Left renal cortex interstitium (tissue), 4 donors: ENCODE measurements around the gene VSTM2B. TPM values are rescaled to one million over a fixed set of nuclear protein-coding genes. Genes with fewer than 3 reads are reported as not detected.

ENCODE experiments used
- DNase-seq, 4 donors: peaks; one replicate each; pipeline ENCODE4 v3.0.0-alpha.2; 2013; ENCODE audit warnings: low read depth in 4 of 4, low spot score in 2 of 4, missing footprints in 1 of 4
- polyA plus RNA-seq, 4 donors: library from polyadenylated mRNA; unstranded; fragments of 120-200 nt; gene quantifications; one replicate each; pipeline ENCODE4 v1.2.1, GENCODE V29; 2013; ENCODE audit not compliant: insufficient read length in 4 of 4

VSTM2B gene
- polyA plus RNA-seq, 4 donors: 0.32 to 1.2 (median 0.40) TPM

GRCh38 chr19:29528946-29529645 lies 3.3 kb downstream of the VSTM2B start:
- no peak for DNase-seq

- DNase-seq: no peak
Measured at GRCh38 chr19:29529646-29530539, 4.1 kb downstream of the VSTM2B start.

GRCh38 chr19:29530540-29531457 lies 5.0 kb downstream of the VSTM2B start:
- no peak for DNase-seq

DNA sequence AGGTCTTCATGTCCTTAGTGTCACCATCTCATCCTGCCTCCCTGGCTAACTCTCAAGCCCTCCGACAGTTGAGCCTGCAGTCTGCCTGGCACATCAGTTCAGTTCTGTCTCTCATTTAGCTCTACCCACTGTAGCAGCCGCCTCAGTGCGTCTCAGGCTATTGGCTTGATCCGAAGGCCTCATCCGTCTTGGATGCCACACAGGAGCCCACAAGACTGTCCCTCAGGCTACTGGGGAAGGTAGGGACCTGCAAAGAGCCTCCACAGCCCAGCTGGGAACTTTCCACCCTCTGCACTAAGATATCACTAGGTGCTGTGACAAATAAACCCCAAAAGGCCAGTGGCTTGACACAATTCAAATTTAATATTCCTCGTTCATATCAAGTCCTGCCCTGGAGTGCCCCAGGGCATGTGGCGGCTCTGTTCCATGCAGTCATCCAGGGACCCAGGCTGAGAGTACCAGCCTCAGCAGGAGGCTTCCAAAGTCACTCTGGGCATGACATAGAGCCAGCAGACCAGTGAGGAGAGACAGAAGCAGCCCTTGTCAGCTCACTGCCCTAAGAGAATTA lies 5.7 kb downstream of the VSTM2B start:
- no peak for DNase-seq

- DNase-seq: no peak
Measured at GRCh38 chr19:29532097-29532496, 6.3 kb downstream of the VSTM2B start.

- no peak for DNase-seq
Measured at GRCh38 chr19:29532956-29533355, 7.2 kb downstream of the VSTM2B start.

- no peak for DNase-seq
Measured at GRCh38 chr19:29533578-29534544, 8.1 kb downstream of the VSTM2B start.

- DNase-seq: no peak
Measured at GRCh38 chr19:29535214-29535831, 9.5 kb downstream of the VSTM2B start.

DNA sequence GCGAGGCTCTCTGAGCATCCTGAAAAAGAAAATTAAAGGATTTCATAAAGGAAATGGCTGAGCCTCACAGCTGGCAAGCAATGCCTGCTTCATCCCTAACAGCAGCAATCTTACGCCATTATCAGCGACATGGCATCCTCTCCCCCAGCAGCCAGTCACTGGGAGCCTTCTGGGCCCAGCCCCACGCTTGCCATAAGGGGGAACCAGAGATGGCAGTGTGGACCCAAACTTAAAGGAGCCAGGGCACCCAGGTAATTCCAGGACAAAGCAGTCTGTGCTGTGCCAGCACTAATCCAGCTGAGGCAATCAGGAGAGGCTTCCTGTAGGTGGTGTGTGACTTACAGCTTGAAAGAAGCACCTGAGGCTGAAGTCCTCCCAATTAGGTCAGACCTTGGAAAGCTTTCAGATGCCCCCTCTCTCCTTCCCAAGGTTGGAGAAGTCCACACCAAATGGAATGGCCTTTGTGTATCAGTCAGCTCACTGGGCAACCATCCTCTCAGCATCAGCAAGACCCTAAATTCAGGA lies 10.3 kb downstream of the VSTM2B start:
- DNase-seq: no peak

DNA sequence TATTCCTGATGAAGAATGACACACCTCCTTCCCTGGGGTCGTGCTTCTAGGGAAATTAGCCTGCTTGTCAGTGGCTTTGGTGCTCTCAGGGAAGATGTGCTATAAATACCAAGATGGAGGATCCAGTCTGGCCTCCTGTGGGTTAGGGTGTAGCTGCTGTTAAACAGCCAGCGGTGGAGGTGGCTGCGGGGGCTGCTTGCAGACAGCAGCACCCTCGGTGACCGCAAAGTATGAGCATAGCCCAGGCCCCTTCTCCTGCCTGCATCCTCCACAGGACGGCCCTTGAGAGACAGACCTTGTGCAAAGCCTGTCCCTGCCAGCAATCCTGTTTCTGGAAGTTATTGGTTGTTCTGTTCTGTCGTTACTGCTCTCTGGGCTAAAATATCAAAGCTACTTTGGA lies 11.4 kb downstream of the VSTM2B start:
- no peak for DNase-seq

- no peak for DNase-seq
Measured at GRCh38 chr19:29537601-29538000, 11.8 kb downstream of the VSTM2B start.

GRCh38 chr19:29538146-29538545 lies 12.4 kb downstream of the VSTM2B start:
- DNase-seq: no peak

DNA sequence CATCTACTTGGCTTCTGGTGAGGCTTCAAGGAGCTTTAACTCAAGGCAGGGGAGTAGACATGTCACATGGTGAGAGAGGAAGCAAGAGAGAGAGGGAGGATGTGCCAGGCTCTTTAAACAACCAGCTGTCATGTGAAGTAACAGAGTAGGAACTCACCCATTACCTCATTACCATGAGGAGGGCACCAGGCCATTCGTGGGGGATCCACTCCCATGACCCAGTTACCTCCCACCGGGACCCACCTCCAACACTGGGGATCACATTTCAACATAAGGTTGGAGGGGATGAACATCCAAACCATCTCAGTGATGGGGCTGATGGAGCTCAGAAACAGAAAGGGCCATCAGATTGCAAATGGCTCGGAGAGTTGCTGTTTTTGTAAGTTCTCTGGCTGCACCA lies 12.9 kb downstream of the VSTM2B start:
- DNase-seq: no peak

GRCh38 chr19:29539131-29539530 lies 13.3 kb downstream of the VSTM2B start:
- DNase-seq: no peak

DNA sequence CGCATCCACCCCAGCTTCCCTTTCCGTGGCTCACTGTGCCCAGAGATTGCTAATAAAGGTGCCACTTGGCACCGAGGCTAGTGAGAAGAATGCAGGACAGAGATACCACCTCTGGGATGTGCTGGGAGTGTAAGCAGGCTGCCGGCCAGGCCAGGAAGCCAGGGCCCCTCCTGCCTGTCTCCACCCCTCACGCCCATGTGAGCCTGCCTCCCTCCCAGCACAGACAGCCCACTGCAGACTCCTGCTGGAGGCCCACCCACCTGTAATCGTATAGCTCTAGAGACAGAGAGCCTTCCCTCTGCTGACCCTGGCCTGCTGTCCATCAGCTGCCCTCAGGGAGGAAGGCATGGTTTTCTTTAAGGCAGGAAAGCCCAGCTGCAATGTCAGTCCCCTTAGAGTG lies 13.9 kb downstream of the VSTM2B start:
- DNase-seq: no peak

GRCh38 chr19:29540114-29540513 lies 14.3 kb downstream of the VSTM2B start:
- no peak for DNase-seq

DNA sequence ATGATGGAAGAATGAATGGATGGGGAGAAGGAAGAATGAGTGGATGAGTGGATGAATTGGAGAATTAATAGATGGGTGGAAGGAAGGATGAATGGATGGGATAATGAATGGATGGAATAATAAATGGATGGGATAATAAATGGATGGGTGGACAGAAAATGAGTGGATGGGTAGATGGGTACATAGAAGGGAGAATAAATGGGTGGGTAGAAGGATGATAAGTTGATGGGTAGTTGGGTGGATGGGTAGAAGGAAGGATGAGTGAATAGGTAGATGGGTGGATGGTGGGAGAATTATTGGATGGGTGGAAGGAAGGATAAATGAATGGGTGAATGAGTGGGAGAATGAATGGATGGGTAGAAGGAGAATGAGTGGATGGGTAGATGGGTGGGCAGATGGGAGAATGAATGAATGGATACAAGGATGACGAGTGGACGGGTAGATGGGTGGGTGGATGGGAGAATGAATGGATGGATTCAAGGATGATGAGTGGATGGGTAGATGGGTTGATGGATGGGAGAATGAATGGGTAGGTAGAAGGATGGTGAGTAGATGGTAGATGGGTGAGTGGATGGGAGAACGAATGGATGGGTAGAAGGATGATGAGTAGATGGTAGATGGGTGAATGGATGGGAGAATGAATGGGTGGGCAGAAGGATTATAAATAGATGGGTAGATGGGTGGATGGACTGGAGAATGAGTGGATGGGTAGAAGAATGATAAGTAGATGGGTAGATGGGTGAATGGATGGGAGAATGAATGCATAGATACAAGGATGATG lies 15.9 kb downstream of the VSTM2B start:
- DNase-seq: no peak

- DNase-seq: no peak
Measured at GRCh38 chr19:29542327-29542726, 16.5 kb downstream of the VSTM2B start.
